SK-N-MC (cell line): Measurements from ENCODE around the gene SEC16B.

ENCODE experiments used
- EZH2 ChIP-seq: fragments of 200-600 bp; sonication (generic); IDR thresholded peaks from one replicate; pipeline ENCODE4 v1.6.1; 2017; ENCODE audit warnings: antibody characterized with exemption
- FOXP2 ChIP-seq: optimal IDR thresholded peaks from 2 replicates; pipeline ENCODE3; 2011; ENCODE audit warnings: mild to moderate bottlenecking, moderate library complexity; ENCODE audit not compliant: insufficient read depth; ENCODE audit errors: extremely low read length, control extremely low read depth
- POLR2AphosphoS5 ChIP-seq: IDR thresholded peaks from 2 replicates; pipeline ENCODE4 v1.6.1; 2012; ENCODE audit warnings: mild to moderate bottlenecking, low read depth, low read length, borderline replicate concordance

DNA sequence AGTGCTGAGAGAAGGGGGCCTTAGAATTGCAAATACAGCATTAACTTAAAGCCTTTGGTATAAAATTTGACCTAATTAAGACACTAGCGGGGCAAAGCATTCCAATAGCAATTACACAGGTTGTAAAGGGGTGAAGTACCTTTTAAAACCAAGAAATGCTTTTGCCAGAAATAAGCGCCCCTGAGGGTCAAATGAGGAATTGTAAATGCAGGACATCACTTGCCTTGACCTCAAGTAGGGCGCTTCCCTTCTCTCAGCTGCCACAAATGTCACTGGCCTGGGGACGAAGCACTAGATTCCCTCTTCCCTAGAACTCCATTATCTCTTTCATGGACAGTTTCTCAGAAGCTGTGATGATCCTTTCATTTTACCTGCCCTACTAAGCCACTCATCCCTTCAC is 48.3 kb downstream of the SEC16B start:
- TF ChIP-seq POLR2AphosphoS5, result no peak
- no peak for TF ChIP-seq EZH2
- TF ChIP-seq FOXP2, result no peak
